Activated CD4-positive, alpha-beta T cell treated with anti-CD3 and anti-CD28 coated beads, Interleukin-2, amount 50 U/mL, for 24 hours (primary cell): Measurements from ENCODE around the gene DLX6.

Experiments
- DNase-seq, 2 donors: peaks; one replicate each; pipeline ENCODE4 v3.0.0-alpha.2; 2020; ENCODE audit warnings: low read depth in 1 of 2, low spot score in 1 of 2

Gene DLX6

GRCh38 chr7:97005183-97006054 lies at the start of gene DLX6:
DLX6 (plus strand) TSS chr7:97005553; CDS start chr7:97005978, 425 bp downstream.
- DNase-seq, result no peak

DNA sequence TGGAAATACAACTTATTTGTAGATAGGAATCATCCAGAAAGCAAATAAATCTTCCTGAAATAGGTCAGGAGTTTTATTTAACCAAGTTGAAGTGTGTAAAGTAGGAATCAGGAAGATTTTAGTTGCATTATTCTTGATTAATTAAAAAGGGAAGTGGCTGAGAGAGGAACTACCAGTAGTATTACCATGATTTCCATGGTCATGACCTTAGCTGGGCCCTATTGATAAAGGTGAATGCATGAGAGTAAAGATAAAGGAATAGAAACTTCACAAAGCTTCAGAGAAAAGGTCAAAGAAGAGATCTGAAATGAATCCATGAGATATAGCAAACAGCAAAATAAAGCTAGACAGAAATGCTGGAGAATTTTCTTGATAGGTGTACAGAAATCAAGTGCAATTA lies 46.2 kb upstream of the DLX6 start:
- no peak for DNase-seq

- no peak for DNase-seq
These were observed 43.0 kb upstream of the DLX6 start for GRCh38 chr7:96962221-96962885.

DNA sequence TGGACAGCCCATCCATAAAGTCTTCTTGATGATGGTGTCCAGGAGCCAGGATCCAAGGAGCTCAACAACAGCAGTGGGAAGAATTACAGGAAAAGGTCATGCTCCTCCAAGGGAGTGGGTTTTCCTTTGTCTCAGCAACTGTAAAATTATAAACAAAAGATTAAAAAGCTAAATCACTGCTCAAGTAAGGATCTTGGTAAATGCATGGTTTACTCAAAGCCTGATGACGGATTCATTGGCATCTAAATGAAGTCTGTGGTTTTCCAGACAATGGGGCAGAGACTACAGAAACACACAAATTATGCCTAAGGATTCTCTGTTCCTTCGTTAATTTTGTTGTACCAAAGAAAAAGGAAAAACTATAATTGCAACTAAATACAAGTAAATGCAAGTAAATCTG lies 36.4 kb upstream of the DLX6 start:
- DNase-seq, result no peak

DNA sequence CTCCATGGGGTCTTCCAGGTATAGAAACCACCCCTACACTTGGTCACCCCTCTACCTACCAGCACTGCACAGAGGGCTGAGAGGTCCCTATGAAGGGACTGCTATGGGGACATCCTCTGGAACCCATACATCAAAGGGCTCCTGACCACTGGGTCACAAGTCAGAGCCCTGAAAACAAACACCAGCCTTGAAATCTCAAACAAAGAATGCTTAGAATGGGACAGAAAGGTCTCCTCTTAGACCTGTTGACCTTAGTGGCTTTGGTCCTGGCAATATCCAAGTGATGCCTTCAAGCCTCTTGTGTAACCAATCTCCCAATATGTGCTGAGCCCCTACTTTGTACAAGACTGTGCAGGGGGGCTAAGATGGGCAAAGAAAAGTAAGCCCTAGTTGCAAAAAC lies 34.6 kb upstream of the DLX6 start:
- DNase-seq, result no peak

DNA sequence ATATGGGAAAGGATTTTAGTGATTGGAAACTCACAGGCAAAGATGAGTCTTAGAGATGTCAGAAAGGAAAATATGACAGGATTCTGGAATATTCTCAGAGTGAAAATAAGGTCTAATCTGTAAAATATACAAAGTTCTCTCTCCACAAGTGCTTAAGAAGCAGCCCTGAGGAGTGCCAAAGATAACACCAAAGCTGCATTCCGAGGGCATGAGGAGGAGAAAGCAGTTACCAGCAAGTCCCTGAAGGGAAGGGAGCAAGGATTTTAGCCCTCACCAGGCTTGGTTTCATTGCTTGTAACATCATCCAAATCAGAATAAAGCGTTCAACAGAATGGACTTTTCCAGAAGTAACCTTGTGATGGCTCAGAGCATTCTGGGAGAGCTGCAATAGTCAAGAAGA lies 31.4 kb upstream of the DLX6 start:
- DNase-seq, result no peak

DNA sequence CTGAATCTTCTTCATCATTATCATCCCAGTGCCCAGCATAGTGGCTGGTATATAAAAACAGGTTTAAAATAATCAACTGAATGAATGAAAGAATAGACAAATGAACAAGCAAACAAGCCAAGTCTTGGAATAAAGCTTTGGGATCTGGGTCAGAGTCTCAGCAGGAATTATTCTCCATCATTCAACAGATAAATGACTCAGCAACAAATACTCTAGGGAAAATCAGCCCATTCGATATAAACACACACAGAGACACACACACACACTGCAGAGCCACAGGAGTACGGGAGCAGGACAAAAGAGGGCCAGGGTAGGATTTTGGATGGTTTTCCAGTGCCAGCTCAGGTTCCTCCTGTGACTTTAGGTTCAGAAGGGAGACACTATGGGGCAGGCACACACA lies 29.2 kb upstream of the DLX6 start:
- DNase-seq, result no peak

DNA sequence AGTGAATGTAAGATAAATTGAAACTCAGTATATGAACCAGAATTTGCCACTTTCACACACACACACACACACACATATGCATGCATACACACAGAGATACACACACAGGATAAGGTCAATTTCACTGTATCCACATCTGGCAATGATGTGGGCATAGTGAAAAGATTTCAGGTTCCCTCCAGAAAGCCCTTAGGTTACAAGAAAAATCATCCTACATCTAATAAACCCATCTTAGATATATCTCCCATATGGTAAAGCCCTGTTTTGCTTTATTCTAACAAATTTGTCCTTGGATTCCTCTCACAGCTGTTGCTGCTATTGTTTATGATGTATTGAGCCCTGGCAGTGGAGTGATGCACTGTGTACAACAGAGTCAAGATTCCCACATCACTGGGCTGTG lies 27.9 kb upstream of the DLX6 start:
- DNase-seq, result no peak

- no peak for DNase-seq
These were observed 25.6 kb upstream of the DLX6 start for GRCh38 chr7:96979551-96980276.

- DNase-seq, result no peak
These were observed 22.8 kb upstream of the DLX6 start for GRCh38 chr7:96982586-96982985.

DNA sequence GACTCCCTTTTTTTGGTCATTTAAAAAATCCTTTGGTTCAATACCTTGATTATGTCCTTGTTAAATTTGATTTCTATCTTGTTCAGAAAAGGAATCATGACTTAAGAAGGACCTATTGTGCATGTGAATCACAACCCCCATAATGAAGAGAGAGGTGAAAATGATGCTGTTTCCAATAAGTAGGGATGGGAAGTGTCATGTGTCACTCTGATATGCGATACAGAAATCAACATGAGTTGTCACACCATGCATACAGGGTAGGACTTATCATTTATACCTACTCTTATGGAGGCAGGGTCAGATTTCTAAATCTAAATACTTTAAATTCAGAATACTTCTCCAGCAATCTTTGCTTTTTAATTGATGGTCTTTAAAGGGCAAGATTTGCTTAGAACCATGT lies 19.4 kb upstream of the DLX6 start:
- no peak for DNase-seq

DNA sequence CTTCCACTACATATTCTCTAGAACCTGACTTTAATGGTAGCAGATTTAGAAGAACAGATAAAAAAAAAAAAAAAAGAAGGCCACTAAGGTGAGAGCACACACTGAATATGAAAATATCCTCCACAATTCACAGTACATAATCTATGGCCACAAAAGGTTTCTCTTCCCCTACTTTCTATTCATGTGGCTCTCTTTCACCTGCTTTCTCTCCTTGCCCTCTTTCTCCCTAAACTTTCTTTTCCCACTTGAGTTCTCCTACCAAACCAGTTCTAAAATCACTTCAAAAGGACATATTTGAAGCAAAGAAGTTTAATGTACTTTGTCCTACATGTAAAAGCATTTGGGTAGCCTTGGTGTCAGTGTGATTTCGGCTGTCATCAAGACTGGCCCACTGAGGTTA lies 18.5 kb upstream of the DLX6 start:
- no peak for DNase-seq

DNA sequence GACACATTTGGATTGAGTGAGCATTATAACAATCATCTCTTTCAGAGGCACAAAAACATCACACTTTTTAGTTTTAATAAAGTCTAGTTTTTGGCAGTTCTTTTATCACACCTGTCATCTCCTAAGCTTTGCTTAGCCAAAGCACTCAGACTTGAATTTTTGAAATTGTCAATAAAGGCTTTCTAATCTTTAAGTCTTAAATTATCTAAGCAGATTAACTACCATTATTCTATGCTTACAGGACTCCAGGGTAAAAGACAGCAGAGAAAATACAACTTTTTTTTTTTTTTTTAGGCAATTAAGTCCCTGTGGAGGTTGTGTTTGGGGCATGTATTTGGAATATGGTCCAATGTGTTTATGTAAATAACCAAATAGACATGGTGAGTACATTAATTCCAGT lies 17.6 kb upstream of the DLX6 start:
- DNase-seq, result no peak

DNA sequence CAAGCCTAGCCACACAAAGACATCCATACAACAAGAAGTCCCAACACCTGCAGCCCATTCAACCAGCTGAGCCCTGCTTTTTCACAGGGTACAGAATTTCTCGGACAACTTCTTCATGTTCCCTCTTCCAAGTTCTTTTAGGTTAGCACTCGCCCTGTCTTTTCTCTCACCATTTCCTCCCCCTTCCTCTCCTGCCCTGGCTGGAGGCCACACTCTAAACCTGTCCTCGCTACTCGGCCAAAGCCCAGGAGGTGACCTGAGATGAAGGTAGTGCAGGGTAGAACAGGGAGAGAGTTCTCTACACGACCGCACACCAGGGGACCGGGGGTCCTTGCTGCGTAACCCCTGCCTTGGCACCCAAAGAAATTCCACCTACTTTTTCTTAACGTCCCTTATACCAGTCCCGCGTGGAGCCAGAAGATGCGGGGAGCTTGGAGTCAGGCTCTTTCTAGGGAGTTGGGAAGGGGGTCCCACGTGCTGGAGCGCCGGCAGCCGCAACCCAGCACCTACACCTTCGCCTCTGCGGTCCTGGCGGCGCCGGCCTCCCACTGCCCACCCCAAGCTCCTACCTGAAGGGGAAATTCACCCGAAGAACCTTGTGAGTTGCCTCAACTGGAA lies 16.0 kb upstream of the DLX6 start:
- no peak for DNase-seq

DNA sequence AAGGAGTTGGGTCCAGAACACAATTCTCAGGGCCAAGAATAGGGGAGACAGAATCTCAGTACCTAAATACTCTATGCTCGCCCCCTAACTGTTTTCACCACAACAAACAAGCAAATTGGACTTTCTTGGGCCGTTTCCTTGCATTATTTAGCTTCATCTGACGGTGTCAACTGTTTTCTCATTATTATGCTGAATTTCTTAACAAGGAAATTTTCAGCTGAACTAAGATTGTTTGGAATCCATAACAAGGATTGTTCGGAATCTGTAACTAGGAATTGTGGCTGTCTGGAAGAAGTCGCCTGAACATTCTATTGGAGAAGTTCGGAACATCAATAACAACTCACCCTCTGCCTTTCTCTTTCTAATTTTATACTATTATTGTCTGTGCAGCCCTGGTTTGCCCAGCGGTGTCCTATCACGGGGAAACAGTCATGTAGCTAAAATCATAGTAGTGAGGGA lies 15.5 kb upstream of the DLX6 start:
- DNase-seq, result no peak

DNA sequence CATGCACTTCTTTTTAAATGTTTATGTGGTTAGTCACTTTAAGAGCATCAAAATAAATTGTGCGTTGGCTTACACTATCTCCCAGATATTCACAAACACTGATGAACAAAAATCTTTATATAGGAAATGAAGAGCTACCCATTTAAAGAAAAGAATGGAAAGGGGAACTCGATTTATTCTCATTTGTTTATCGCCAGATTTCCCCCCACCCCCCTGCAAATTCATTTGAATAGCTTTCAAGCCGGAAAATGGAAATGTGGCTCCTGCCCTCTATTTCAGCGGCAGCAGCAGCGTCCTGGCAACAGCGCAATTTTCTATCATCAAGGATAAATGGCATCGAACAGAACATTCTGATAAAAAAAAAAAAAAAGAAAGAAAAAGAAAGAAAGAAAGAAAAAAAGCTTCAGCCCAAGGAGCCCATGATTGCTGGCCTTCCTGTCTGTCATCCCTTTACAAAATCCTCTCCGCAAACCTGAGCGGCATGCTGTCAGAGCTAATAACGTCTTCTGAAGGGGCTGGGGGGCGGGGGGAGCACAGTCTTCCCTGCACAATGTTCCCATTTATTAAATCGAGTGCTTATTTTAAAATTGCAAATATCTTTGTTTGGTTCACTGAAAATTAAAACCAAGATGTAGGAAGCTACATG lies 13.7 kb upstream of the DLX6 start:
- DNase-seq, result no peak

DNA sequence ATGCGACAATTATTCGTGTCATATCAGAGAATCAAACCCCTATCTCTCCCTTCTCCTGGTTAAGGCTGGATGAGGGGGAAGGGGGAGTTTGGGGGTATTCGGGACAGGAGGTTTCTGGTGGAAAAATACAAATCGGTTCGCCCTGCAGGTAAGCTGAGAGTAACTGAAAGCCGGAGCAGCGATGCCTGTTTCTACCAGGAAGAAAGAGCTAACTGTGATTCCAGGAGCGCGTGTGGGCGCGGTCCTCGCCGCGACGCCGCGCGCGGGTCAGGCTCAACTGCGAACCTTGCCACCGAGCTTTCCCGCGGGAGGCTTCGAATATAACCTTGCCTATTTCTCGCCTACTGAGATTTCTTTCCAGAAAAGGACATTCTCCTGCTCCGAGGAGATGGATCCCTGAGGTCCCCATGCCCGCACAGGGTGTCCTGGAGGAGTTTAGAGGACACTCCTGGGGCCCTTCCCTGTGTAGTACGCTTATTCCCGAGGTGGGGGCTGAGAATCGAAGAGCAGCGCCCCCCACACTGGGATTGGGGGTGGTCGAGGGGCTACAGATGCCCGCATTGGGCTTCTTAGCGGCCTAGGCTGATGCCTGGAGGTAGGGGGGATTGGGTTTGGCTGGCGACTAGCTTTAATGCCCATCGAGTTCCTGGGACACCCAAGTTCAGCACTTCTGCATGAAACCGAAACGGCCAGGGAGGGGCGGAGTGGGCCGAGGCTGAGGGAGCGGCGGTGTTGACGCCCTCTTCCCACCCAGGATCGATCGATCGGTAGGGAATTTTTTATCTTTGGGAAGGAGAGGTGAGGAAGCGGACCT lies 13.0 kb upstream of the DLX6 start:
- DNase-seq, result no peak

DNA sequence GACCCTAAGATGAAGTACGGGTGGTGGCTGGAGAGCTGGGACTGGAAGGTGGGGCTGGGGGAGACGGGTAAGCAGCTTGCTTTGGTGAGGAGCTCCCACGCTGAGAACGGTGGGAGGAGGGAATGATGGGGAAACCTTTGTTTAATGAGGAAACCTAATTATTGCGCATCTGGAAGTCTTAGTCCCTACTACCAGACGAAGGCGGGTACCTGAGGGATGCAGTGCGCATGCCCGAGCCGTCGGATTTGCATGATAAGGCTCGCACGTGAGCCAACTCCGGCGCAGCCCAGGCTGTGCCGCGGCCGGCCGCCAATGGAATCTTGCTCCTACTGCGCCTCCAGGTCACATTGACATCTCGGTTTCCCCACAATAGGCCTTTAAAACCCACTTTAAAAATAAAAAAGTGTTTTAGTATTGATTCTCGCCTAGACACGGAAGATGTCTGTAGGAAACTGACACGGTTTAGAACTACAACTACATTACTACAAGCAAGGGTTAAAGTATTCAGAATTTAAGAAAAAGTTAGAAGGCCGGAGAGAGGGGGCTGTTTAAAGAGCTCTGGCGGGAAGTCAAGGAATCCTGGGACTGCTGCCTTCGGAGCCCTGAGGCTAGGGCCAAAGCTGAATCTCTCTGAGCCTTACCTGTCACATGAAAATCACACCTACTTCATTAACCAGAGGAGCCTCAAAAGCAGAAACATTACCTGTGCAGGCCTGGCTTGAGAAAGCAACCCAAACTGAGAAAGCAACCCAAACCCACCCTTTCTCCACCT lies 12.1 kb upstream of the DLX6 start:
- DNase-seq, result no peak

- no peak for DNase-seq
These were observed 11.4 kb upstream of the DLX6 start for GRCh38 chr7:96993980-96994379.
